Thoracic aorta (tissue), 2 donors: ENCODE results near the gene CEP89. TPM values are rescaled to one million over a fixed set of nuclear protein-coding genes. Genes with fewer than 3 reads are reported as not detected.
"Not testable (repeated sequence)": the region's sequence is repeated elsewhere in the genome, so short reads cannot be mapped to it uniquely, and the experiment has no call there.

Experiments
- ATAC-seq: fragments of 150-250 bp; one replicate; pipeline ENCODE4 v1.8.0; 2017; ENCODE audit warnings: low read depth; ENCODE audit not compliant: insufficient number of reproducible peaks, low FRiP score
- DNase-seq: peaks from one replicate; pipeline ENCODE4 v3.0.0-alpha.2; 2020; ENCODE audit warnings: low spot score
- H3K27ac ChIP-seq, 2 donors: fragments of 200-600 bp; sonication (generic); 1 replicate in 1 of 2; 2 replicates in 1 of 2; pipeline ENCODE4 v1.5.1; 2016; ENCODE audit warnings: mild to moderate bottlenecking in 2 of 2, moderate library complexity in 2 of 2
- H3K27me3 ChIP-seq: fragments of 200-600 bp; sonication (generic); replicated peaks from 2 replicates; pipeline ENCODE4 v1.6.0; 2016; ENCODE audit warnings: mild to moderate bottlenecking; ENCODE audit not compliant: insufficient read depth
- H3K36me3 ChIP-seq: fragments of 200-600 bp; sonication (generic); one replicate; pipeline ENCODE4 v1.5.1; 2016
- H3K4me1 ChIP-seq, 2 donors: fragments of 200-600 bp; sonication (generic); 1 replicate in 1 of 2; 2 replicates in 1 of 2; pipeline versions ENCODE4 v1.5.1 to v1.6.0; 2016; ENCODE audit warnings: low read depth in 2 of 2, mild to moderate bottlenecking in 1 of 2; ENCODE audit not compliant: control insufficient read depth in 1 of 2
- H3K4me3 ChIP-seq: fragments of 200-600 bp; sonication (generic); 2 replicates; pipeline ENCODE4 v1.5.1; 2016; ENCODE audit warnings: mild to moderate bottlenecking
- H3K9me3 ChIP-seq: fragments of 200-600 bp; sonication (generic); 2 replicates; pipeline ENCODE4 v1.5.1; 2016
- CTCF ChIP-seq: fragments of 200-600 bp; sonication (generic); IDR thresholded peaks from one replicate; pipeline ENCODE4 v1.5.1; 2019; ENCODE audit warnings: antibody characterized with exemption
- total RNA-seq, 2 donors: library from RNA; depleted of rRNA; stranded (reverse); fragments of >200 nt; gene quantifications; one replicate each; pipeline versions ENCODE4 v1.1.0 to v1.2.3, GENCODE V29; 2016

The CEP89 gene
- 10 to 100 TPM; 20.5 to 26.1 TPM for total RNA-seq

GRCh38 chr19:32971715-32972540, at the start of gene CEP89, which contains the start of gene FAAP24:
TSS of gene CEP89 (minus strand) at chr19:32971958. CDS start at chr19:32971874, 84 bp downstream.
TSS of gene FAAP24 (plus strand) at chr19:32972242. CDS start at chr19:32973197, 955 bp downstream.
- ATAC-seq, result peak; percentile 100
- Histone ChIP-seq H3K27me3 (no peaks in the 10 kb centered on the region), H3K27ac (peak within 1 kb of the TSS in 1 of 2 donors; percentile 70), H3K4me1 (peaks cover 15 to 18% of the 10 kb centered on the region in 2 donors), H3K36me3 (no peaks in the 10 kb centered on the region), H3K4me3 (peak within 1 kb of the TSS; percentile 93), H3K9me3 (no peaks in the 10 kb centered on the region)
- TF ChIP-seq CTCF, result no peak
- peak; percentile 95 for DNase-seq

- not testable (repeated sequence) for H3K4me1 ChIP-seq, ATAC-seq, H3K36me3 ChIP-seq, H3K9me3 ChIP-seq, H3K27ac ChIP-seq, H3K27me3 ChIP-seq, H3K4me3 ChIP-seq, DNase-seq
Observed at GRCh38 chr19:33010891-33011290, 39.1 kb upstream of the CEP89 start.

GRCh38 chr19:33008738-33009137, 37.0 kb upstream of the CEP89 start:
- Histone ChIP-seq H3K36me3 (no peaks in the 10 kb centered on the region), H3K9me3 (no peaks in the 10 kb centered on the region), H3K4me3 (no peak overlapping the region), H3K27ac (no peak overlapping the region), H3K27me3 (no peaks in the 10 kb centered on the region), H3K4me1 (no peaks in the 10 kb centered on the region)
- ATAC-seq (no peak), DNase-seq (no peak)
- no peak for TF ChIP-seq CTCF

- ATAC-seq (no peak), DNase-seq (no peak)
- Histone ChIP-seq H3K36me3 (no peaks in the 10 kb centered on the region), H3K4me3 (no peak overlapping the region), H3K9me3 (no peaks in the 10 kb centered on the region), H3K27ac (no peak overlapping the region), H3K4me1 (no peaks in the 10 kb centered on the region), H3K27me3 (no peaks in the 10 kb centered on the region)
- TF ChIP-seq CTCF, result no peak
Observed at GRCh38 chr19:33005440-33005839, 33.7 kb upstream of the CEP89 start.

GRCh38 chr19:33003424-33004024, 31.8 kb upstream of the CEP89 start:
- H3K27ac ChIP-seq, H3K4me3 ChIP-seq, H3K36me3 ChIP-seq, H3K9me3 ChIP-seq, ATAC-seq, DNase-seq, H3K27me3 ChIP-seq, H3K4me1 ChIP-seq: not testable (repeated sequence)

- not testable (repeated sequence) for H3K9me3 ChIP-seq, H3K27ac ChIP-seq, H3K4me3 ChIP-seq, H3K27me3 ChIP-seq, DNase-seq, ATAC-seq, H3K36me3 ChIP-seq, H3K4me1 ChIP-seq
Observed at GRCh38 chr19:33002126-33002865, 30.5 kb upstream of the CEP89 start.
